Activated CD4-positive, alpha-beta T cell treated with anti-CD3 and anti-CD28 coated beads for 24 hours (primary cell): ENCODE results near the gene ZCRB1.

Experiments used
- DNase-seq, 2 donors: peaks; one replicate each; pipeline ENCODE4 v3.0.0-alpha.2; 2020; ENCODE audit warnings: low read depth in 2 of 2

The ZCRB1 gene

DNA sequence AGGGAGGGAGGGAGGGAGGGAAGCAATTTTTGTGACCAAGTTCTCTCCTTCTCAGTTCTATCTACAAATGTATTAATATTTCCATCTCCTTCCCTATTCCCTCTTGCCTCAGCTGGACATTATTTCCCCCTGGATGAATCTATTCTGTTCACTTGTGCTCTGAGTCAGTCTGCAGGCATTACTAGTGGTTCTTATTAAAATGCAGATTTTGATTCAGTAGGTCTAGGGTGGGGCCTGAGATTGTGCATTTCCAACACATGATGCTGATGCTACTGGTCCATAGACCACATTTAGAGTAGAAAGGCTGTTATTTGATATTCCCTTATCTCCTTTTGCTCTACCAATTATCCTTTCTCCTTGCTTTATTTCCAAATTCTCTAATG, 47.8 kb downstream of the ZCRB1 start:
- DNase-seq, result no peak

DNA sequence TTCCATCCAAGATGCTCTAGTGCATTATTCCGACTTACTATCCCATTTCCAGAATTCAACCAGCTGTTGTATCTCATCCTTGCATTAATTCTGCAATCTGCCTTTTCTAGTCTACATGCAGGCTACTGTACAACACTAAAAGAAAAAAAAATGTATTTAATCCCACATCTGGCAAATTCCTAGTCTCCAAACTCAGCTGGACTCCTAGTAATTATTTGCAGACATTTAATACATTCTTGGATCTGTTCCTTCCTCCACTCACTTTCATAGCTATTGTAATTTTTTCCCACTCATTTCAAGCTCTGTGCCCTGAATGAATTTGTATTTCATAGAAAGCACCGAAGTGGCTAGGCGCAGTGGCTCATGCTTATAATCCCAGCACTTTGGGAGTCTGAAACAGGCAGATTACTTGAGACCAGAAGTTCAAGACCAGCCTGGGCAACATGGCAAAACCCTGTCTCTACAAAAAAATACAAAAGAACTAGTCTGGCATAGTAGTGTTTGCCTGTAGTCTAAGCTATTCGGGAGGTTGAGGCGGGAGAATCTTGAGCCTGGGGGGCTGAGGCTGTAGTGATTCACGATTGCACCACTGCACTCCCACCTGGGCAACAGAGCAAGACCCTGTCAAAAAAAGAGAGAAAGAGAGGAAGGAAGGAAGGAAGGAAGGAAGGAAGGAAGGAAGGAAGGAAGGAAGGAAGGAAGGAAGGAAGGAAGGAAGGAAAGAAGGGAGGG, 48.3 kb downstream of the ZCRB1 start:
- no peak for DNase-seq

- no peak for DNase-seq
Measured at GRCh38 chr12:42275499-42275898, 50.4 kb downstream of the ZCRB1 start.

DNA sequence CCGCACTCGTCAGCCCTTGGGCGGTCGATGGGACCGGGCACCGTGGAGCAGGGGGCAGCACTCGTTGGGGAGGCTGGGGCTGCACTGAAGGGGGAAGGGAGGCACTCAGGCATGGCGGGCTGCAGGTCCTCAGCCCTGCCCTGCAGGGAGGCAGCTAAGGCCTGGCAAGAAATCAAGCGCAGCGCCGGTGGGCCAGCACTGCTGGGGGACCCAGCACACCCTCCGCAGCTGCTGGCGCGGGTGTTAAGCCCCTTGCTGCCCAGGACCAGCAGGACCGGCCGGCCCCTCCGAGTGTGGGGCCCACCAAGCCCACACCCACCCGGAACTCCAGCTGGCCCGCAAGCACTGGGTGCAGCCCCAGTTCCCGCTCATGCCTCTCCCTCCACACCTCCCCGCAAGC, 52.2 kb downstream of the ZCRB1 start:
- DNase-seq, result no peak

DNA sequence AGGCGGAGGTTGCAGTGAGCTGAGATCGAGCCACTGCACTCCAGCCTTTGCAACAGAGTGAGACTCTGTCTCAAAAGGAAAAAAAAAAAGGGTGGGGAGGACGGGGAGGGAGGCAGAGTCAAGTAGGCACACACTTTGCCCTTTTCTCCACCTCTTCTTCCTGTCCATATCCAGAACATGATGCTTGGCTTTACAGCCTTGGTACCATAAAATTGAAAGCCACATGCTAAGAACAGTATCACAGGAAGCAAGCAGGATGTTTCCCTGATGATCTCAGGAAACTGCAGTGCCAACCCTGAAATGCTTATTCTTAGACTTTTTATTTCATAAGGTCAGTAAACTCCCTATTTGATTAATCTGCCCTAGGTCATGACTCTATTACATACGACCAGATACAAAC, 55.3 kb downstream of the ZCRB1 start:
- DNase-seq, result no peak

GRCh38 chr12:42267413-42268190, 58.3 kb downstream of the ZCRB1 start:
- no peak for DNase-seq

- no peak for DNase-seq
Measured at GRCh38 chr12:42266579-42267230, 59.2 kb downstream of the ZCRB1 start.

- no peak for DNase-seq
Measured at GRCh38 chr12:42262271-42262670, 63.6 kb downstream of the ZCRB1 start.
